Measurements from ENCODE around the gene SLC30A3.

DNA sequence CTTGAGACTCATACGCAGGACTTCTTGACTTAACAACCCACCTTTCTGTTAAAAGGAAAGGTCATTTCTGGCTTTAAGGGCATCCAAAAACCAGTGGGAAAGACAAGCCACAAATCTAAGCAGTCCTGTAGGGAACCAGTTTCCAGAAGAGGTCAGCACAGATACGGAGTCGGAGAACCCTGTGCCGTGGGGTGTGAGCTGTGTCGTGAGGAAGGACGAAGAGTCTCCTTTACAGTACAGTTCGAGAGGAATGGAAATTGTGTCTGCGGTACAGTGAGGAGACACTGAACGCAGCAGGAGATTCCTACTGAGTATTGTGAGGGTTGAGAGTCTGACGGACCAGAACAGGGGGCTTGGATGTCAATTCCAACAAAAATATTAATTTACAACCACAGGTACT lies 17.7 kb downstream of the SLC30A3 start:
- TF ChIP-seq CTCF (conservative IDR thresholded peaks at IDR 0.05; ENCODE audit: low read depth, low read length) (no peak), EZH2 (IDR thresholded peaks at IDR 0.05; ENCODE audit: borderline replicate concordance, low read depth, low read length, poor library complexity, severe bottlenecking) (no peak)

All from A673 (cell line).